HG03575 (cell line): ENCODE data around the gene SHC4.
"Not testable (repeated sequence)": the region's sequence is repeated elsewhere in the genome, so short reads cannot be mapped to it uniquely, and the experiment has no call there.

ENCODE experiments used
- ATAC-seq: cut with Tn5 transposase; IDR thresholded peaks from one replicate; pipeline ENCODE4 v1.9.1; 2021; ENCODE audit not compliant: unreplicated experiment, insufficient number of reproducible peaks, low FRiP score; ENCODE audit errors: extremely low read depth

SHC4 gene

GRCh38 chr15:48972750-48973503, 9.2 kb upstream of the SHC4 start:
- ATAC-seq, result no peak

GRCh38 chr15:48970926-48971325, 7.2 kb upstream of the SHC4 start:
- ATAC-seq, result not testable (repeated sequence)

GRCh38 chr15:48968066-48968465, 4.3 kb upstream of the SHC4 start:
- no peak for ATAC-seq

DNA sequence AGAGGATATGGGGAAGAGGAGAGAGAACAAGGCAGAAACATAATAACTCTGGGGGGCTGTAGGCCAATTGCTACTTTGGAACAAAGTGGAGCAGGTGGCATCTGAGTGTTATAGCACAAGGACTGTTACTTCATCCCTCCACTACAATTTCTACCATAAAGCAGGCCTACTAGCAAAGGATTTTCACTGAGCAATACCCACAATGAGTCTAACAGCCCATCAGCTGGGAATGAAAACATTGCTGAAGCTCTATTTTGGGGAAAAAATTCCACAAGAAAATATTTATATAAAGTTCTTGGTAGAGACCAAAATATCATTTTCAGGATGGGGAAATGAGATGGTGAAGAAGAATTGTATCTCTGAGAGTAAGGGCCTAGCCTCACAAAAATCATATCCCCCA, 3.6 kb upstream of the SHC4 start:
- ATAC-seq, result no peak

- peak; percentile 73 for ATAC-seq
Measured at GRCh38 chr15:48966595-48967301, 3.0 kb upstream of the SHC4 start.

DNA sequence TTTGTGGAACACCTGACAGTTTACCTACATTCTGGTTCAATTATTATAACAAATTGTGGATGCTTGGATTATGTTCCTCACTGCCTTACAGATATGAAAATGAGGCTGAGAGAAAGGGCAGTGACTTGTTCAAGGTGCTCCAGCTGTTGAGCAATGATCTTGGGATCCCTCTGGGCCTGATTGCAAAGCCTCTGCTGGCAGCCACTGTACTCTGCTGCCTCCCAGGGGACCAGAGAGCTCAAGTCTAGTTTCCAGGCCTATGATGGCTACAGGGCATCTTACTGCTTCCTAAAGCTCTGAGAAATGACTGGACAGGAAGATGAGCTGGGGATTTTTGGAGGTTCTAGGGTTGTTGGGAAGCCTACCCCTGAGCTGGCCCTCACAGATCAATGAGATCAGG, 2.3 kb upstream of the SHC4 start:
- peak; percentile 64 for ATAC-seq

- ATAC-seq, result no peak
Measured at GRCh38 chr15:48964898-48965297, 1.2 kb upstream of the SHC4 start.

GRCh38 chr15:48962662-48963523, 826 bp downstream of the SHC4 start:
- no peak for ATAC-seq

DNA sequence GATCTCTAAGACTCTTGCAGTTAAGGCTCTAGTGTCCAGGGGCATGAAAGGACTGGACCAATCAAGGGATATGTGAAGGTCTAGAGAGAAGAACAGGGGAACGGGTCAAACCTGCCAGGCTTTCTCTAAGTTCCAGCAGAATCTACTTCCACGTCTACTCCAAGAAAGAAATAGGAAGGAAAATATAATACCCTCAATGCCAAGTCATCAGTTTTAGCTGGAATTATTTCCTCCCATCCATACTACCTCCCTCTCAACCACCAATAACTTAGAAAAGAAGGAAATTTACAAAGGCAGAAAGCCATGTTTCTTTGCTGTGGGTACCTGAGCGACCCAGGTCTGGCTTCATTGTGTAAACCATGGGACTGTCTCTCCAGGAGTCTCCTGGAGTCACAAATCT, 7.8 kb downstream of the SHC4 start:
- ATAC-seq, result no peak

- ATAC-seq, result no peak
Measured at GRCh38 chr15:48955370-48955769, 8.3 kb downstream of the SHC4 start.

DNA sequence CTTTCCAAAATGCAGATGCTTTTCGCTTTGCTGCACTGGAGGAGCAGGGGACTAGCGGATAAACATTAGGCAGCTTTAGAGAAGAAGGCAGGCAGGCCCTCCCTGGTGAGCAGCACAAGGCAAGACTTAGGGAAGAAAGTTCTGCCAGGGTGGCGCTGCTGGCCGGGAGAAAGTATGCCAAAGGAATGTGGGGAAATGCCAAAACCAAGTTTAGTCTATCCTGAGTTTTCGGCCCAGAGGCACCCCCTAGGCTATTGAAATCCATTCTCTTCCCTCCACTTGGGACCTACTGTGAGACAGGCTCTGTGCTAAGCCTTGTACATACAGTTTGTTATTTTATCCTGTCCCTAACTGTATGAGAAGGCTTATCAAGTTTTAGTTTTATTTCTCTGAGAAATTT, 9.2 kb downstream of the SHC4 start:
- no peak for ATAC-seq

GRCh38 chr15:48946840-48947187, 16.9 kb downstream of the SHC4 start:
- no peak for ATAC-seq

GRCh38 chr15:48946074-48946839, 17.5 kb downstream of the SHC4 start:
- no peak for ATAC-seq

DNA sequence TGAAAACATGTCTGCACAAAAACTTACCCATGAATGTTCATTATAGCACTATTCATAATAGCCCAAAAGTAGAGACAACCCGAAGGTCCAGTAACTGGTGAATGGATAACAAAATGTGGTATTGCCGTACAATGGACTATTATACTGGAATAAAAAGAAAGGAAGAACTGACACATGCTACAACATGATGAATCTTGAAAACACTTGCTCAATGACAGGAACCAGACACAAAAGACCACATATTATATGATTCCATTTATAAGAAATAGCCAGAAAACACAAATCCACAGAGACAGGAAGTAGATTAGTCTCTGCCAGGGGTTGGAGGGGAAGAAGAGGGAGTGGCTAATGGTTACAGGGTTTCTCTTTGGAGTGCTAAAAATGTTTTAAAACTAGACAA, 18.3 kb downstream of the SHC4 start:
- no peak for ATAC-seq

DNA sequence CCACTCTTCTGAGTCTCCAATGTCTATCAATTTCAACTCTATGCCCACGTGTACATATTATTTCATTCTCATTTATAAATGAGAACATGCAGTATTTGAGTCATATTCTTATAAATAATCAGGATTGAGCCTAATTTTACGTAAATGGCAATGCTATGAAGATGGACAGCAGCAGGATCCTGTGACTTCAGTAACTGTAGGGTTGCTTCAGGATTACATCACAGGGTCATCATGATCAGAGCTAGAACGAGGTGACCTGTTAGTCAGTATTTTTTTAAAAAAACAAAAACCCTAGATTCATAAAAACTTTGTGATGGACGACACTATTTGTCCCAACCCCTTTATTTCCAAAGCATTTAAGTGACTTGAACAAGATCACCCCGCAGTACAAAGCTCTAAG, 21.8 kb downstream of the SHC4 start:
- ATAC-seq, result no peak

- ATAC-seq, result no peak
Measured at GRCh38 chr15:48940508-48940907, 23.2 kb downstream of the SHC4 start.

DNA sequence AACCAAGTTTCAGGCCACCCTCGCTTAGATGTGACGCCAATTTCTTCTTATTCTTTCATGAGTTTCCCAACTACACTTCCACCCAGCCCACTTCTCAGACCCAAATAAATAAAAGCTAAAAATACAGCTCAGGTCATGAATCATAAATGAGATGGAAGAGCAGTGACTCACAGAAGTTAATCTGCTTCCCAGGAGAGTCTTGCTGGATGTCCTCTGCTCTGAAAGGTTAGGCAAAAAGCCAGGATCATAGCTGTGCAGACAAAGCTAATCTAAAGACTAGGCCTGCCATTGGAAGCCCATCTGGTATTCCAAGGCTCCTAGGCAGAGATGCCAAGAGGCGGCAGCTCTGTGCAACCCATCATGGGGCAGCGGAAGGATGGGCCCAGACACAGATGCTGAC, 24.1 kb downstream of the SHC4 start:
- ATAC-seq, result no peak

DNA sequence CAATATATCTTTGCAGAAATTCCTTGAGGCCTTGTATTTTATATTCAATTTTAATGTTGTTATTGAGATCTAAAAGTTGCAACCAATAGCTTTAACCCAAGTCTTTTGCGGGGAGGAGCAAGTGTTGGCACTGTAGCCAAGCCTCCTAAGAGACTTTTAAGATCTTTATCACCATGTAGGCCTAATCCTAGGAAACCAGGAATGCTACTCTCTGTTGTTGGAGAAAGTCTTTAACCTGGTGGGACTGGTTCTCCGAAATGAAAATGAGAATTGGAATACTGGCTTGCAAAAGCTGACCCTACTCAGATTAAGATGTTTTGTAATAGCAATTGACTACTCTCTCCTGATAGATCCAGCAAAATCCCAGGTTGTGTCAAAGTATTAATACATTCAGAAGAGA, 25.8 kb downstream of the SHC4 start:
- ATAC-seq, result no peak

DNA sequence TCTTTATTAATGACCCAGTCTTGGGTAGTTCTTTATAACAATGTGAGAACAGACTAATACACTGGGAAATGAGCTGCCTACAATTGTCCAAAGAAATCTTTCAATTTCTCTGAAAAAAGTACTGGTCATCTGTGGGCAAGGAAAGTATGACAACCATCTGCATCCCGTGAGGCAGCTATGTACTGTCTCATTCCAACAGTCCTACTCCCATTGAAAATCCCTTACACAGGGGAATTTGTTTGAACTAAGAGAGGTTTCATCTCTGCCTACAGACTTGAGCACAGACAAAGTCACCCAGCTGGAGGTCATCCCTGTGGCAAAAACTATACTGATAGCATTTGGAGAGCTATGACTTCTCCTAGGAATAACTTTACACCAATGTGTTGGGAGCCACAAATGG, 27.1 kb downstream of the SHC4 start:
- ATAC-seq, result no peak
